RWPE1 (cell line): ENCODE data around the gene TRIP13.
A peak's percentile ranks its signal among the peaks of the same experiment; 100 is the strongest.

ENCODE experiments used
- CTCF ChIA-PET: fragments of 350-600 bp; sonication (Branson Sonifier 250); formaldehyde crosslinking; extraction: SDS; loops from one replicate; lab custom pipeline; 2021; lab: Yijun Ruan, JAX
- POLR2A ChIA-PET: fragments of 400-600 bp; formaldehyde crosslinking; extraction: SDS; loops from one replicate; lab custom pipeline; 2020; ENCODE audit warnings: antibody characterized with exemption; ENCODE audit not compliant: low non-redundant PET; lab: Yijun Ruan, JAX
- DNase-seq: peaks from one replicate; pipeline ENCODE4 v3.0.0; 2012; ENCODE audit warnings: low spot score
- H3K27ac ChIP-seq: fragments of 450-650 bp; 2 replicates; pipeline ENCODE4 v1.5.1; 2017
- CTCF ChIP-seq: fragments of 450-650 bp; conservative IDR thresholded peaks from 2 replicates; pipeline ENCODE4 v1.5.1; 2017; ENCODE audit warnings: low read depth, mild to moderate bottlenecking

The TRIP13 gene

GRCh38 chr5:951940-952596 lies 59.4 kb downstream of the TRIP13 start:
- ChIA-PET CTCF (interaction anchor here (0.7 kb wide), 1 partner anchor 215 kb away, joined by 3 read pairs; no protein-coding TSS in a partner anchor), POLR2A (no interaction called here)
- TF ChIP-seq CTCF, result no peak
- no peak overlapping the region for H3K27ac ChIP-seq
- DNase-seq, result no peak

DNA sequence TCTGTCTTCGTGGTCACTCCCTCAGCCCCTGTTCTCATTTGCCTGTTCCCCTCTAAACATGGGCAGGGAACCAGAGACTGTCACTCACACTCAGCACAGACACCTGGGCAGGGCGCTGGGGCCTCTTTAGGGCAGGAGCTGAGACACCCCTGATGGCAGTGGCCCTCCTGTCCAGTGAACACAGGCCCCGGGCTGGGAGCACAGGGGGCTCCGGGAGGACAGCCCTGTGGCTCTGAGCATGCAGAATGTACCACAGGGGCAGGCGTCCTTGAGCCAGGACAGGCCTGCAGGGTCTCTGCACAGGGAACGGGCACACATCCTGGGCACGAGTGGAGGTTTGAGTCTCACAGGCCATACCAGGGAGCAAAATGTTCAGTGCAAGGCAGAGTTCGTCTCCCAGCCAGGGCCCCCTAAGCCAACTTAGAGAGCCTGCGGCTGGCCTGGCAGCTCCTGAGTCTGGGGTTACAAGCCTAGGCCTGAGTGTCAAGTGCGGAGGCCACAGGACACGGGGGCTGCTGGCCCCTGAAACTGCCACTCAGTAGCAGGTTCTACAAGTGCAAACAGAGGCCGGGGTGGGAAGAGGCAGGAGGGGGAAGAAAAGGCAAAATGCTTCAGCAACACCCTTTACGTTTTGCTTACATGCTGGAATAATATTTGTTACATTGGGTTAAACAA lies 60.0 kb downstream of the TRIP13 start:
- POLR2A ChIA-PET, result no interaction called here

GRCh38 chr5:953535-954449 lies 61.1 kb downstream of the TRIP13 start:
- no peak for TF ChIP-seq CTCF
- DNase-seq, result no peak
- ChIA-PET POLR2A (no interaction called here), CTCF (no interaction called here)
- no peak overlapping the region for H3K27ac ChIP-seq

More for the DNA sequence above, 60.0 kb downstream of the TRIP13 start:
- no peak for TF ChIP-seq CTCF
- H3K27ac ChIP-seq, result no peak overlapping the region
- no peak for DNase-seq
- CTCF ChIA-PET, result interaction anchor here (0.7 kb wide), 1 partner anchor 215 kb away, joined by 3 read pairs; no protein-coding TSS in a partner anchor

DNA sequence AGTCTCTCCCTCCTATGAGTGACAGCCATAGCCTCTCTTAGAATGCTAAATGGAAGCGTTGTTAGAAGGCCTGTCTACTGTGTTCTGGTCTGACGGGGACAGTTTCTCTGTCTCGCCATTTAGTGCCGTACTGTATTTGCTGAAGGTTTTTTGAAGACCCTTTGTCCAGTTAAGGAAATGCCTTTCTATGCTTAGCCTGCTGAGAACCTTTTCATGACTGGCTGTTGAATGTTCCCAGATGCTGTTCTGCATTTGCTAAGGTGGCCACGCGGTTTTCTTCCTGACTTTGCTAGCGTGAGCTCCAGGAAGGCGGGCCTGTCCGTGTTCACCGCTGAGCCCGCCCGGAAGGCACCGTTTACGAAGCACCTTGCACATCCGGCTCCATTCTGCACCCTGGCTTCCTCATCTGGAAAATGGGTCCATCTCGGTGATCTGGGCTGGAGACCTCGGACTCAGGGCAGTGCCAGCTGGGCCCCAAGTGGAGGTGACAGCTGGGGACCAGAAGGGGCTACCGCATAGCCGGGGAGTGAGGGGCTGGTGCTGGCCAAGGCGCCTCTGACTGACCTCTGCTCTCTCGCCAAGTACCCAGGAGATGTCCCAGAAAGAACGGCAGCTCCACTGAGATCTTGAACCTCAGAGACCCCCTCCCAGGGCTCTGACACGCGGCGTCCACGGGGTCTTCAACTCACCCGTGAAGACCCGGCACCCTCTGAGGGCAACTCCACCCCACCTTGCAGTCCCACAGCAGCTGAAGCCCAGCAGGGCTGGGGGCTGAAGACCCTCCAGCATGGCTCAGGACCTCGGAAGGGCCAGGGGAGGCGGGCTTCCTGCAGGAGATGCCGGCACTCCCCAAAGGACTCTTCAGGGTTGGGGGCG lies 63.4 kb downstream of the TRIP13 start:
- DNase-seq, result no peak
- peak overlapping the region; percentile 96 for H3K27ac ChIP-seq
- ChIA-PET CTCF (interaction anchor here (0.7 kb wide), 1 partner anchor 10 kb away, joined by 3 read pairs; no protein-coding TSS in a partner anchor), POLR2A (no interaction called here)
- TF ChIP-seq CTCF, result no peak

DNA sequence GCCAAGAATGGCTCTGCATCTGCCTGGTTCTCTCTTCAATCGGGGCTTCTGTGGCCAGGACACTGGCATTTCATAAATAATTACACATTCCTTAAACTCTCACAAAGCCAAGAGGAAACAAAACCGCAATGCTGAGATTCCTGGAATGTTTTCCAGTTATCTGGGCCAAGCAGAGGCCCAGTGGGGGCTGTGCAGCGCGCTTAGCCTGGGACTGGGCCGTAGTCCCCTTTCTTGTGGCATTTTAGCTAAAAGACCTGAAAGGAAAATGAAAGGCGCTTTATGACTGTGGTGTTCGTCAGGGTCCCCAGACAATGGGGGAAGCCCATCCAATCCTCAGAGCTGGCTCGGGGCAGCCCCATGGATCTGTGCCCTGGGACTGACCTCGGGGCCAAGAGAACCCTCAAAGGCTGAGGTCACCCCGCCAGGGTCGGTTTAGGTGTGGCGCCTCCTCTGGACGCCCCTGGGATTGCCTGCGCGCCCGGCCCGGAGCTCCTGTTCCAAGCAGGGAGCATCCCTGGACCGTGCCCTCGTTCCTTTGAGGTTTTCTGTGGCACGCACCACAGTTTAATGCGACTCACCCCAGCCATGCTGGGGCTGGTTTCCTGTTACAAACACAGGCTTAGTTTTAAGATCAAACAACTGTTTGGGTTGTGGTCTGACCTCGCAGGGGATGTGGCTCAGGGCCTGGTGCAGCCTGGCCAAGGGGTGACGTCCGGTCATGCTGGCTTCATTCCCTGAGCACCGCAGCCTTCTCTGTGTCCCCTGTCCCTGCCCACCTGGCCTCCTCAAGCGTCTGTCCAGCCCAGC lies 64.5 kb downstream of the TRIP13 start:
- H3K27ac ChIP-seq, result peak overlapping the region; percentile 96
- POLR2A ChIA-PET, result no interaction called here
- CTCF ChIA-PET, result interaction anchor here (0.7 kb wide), 1 partner anchor 41 kb away, joined by 3 read pairs; no protein-coding TSS in a partner anchor
- peak; percentile 53 for DNase-seq
- TF ChIP-seq CTCF, result peak; percentile 52
